Loucy (cell line): Measurements from ENCODE around the gene RPTOR.

Experiments
- H2AFZ ChIP-seq: fragments of 200-600 bp; sonication (generic); 2 replicates; pipeline ENCODE4 v1.6.0; 2016; ENCODE audit warnings: antibody characterized with exemption, mild to moderate bottlenecking, low read length, moderate library complexity
- H3F3A ChIP-seq: fragments of 200-600 bp; 2 replicates; pipeline ENCODE4 v1.6.0; 2016; ENCODE audit warnings: antibody characterized with exemption, low read depth, mild to moderate bottlenecking
- H3K27me3 ChIP-seq: fragments of 200-600 bp; sonication (generic); 2 replicates; pipeline ENCODE4 v1.6.1; 2014; ENCODE audit warnings: low read length, mild to moderate bottlenecking; ENCODE audit not compliant: insufficient read depth, poor library complexity, severe bottlenecking
- H3K36me3 ChIP-seq: fragments of 200-600 bp; sonication (generic); 2 replicates; pipeline ENCODE4 v1.6.1; 2016; ENCODE audit warnings: low read length; ENCODE audit not compliant: insufficient read depth
- H3K4me1 ChIP-seq: fragments of 200-600 bp; sonication (generic); 2 replicates; pipeline ENCODE4 v1.5.1; 2014; ENCODE audit warnings: low read length, mild to moderate bottlenecking; ENCODE audit not compliant: insufficient read depth, poor library complexity, severe bottlenecking
- H3K4me2 ChIP-seq: fragments of 200-600 bp; sonication (generic); 2 replicates; pipeline ENCODE4 v1.6.0; 2014; ENCODE audit warnings: antibody characterized with exemption, low read length, low read depth, mild to moderate bottlenecking; ENCODE audit not compliant: poor library complexity, severe bottlenecking
- H3K4me3 ChIP-seq: fragments of 200-600 bp; sonication (generic); 2 replicates; pipeline ENCODE4 v1.5.1; 2014; ENCODE audit warnings: low read length, mild to moderate bottlenecking, mixed read lengths; ENCODE audit not compliant: poor library complexity, severe bottlenecking
- H3K79me2 ChIP-seq: fragments of 200-600 bp; sonication (generic); 2 replicates; pipeline ENCODE4 v1.6.1; 2014; ENCODE audit warnings: low read length; ENCODE audit not compliant: insufficient read depth
- H3K9ac ChIP-seq: fragments of 200-600 bp; sonication (generic); 2 replicates; pipeline ENCODE4 v1.6.0; 2014; ENCODE audit warnings: mild to moderate bottlenecking, low read depth, low read length, moderate library complexity; ENCODE audit not compliant: poor library complexity, severe bottlenecking
- H3K9me2 ChIP-seq: fragments of 200-600 bp; sonication (generic); replicated peaks from 2 replicates; pipeline ENCODE4 v1.6.1; 2016; ENCODE audit warnings: low read depth, low read length, mixed read lengths
- H3K9me3 ChIP-seq: fragments of 200-600 bp; sonication (generic); 2 replicates; pipeline ENCODE4 v1.6.1; 2014; ENCODE audit warnings: mild to moderate bottlenecking, antibody characterized with exemption, low read length, low read depth; ENCODE audit not compliant: insufficient read depth
- H4K20me1 ChIP-seq: fragments of 200-600 bp; sonication (generic); 2 replicates; pipeline ENCODE4 v1.6.0; 2014; ENCODE audit warnings: antibody characterized with exemption, low read length, mild to moderate bottlenecking; ENCODE audit not compliant: insufficient read depth, poor library complexity, severe bottlenecking
- EZH2phosphoT487 ChIP-seq: fragments of 200-600 bp; IDR thresholded peaks from 2 replicates; pipeline ENCODE4 v1.6.1; 2018; ENCODE audit warnings: antibody characterized with exemption, mild to moderate bottlenecking, moderate library complexity, borderline replicate concordance
- TF ChIP-seq, protein P1 (sequence below): fragments of 200-600 bp; sonication (generic); conservative IDR thresholded peaks from 2 replicates; pipeline ENCODE4 v1.5.1; 2014; ENCODE audit warnings: mild to moderate bottlenecking, antibody characterized with exemption, low read length

Gene RPTOR

DNA sequence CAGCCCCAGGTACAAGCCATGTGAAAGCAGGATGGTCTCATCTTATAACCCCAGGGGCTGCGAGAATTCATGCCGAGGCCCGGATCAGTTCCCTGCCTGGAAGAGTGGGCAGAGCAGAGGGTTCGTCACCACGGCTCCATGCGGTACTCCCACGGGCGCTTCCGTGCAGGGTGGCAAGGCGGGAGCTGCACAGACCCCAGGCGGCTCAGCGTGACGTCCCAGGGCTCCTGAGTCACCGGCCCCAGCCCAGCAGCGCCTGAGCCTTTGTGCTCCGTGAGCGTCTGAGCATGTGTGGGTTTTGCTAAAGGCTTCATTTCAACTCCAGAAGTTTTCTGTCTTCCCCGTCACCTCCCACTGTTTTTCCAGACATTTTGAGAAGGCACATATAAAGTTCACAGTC is 375.8 kb downstream of the RPTOR start:
- H3F3A ChIP-seq, result no peaks in the 10 kb centered on the region
- H3K4me2 ChIP-seq, result no peak overlapping the region
- H4K20me1 ChIP-seq, result no peaks in the 10 kb centered on the region
- no peaks in the 10 kb centered on the region for H3K9me3 ChIP-seq
- H3K79me2 ChIP-seq, result no peaks in the 10 kb centered on the region
- no peaks in the 10 kb centered on the region for H3K9me2 ChIP-seq
- H3K27me3 ChIP-seq, result no peaks in the 10 kb centered on the region
- H3K4me1 ChIP-seq, result no peaks in the 10 kb centered on the region
- H2AFZ ChIP-seq, result no peak overlapping the region
- H3K36me3 ChIP-seq, result peaks cover 32% of the 10 kb centered on the region; the same call in 1 of the 2 replicates
- no peak overlapping the region for H3K4me3 ChIP-seq
- H3K9ac ChIP-seq, result no peak overlapping the region
- TF ChIP-seq EZH2phosphoT487, result no peak
- TF ChIP-seq, protein P1, sequence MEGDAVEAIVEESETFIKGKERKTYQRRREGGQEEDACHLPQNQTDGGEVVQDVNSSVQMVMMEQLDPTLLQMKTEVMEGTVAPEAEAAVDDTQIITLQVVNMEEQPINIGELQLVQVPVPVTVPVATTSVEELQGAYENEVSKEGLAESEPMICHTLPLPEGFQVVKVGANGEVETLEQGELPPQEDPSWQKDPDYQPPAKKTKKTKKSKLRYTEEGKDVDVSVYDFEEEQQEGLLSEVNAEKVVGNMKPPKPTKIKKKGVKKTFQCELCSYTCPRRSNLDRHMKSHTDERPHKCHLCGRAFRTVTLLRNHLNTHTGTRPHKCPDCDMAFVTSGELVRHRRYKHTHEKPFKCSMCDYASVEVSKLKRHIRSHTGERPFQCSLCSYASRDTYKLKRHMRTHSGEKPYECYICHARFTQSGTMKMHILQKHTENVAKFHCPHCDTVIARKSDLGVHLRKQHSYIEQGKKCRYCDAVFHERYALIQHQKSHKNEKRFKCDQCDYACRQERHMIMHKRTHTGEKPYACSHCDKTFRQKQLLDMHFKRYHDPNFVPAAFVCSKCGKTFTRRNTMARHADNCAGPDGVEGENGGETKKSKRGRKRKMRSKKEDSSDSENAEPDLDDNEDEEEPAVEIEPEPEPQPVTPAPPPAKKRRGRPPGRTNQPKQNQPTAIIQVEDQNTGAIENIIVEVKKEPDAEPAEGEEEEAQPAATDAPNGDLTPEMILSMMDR, result no peak

DNA sequence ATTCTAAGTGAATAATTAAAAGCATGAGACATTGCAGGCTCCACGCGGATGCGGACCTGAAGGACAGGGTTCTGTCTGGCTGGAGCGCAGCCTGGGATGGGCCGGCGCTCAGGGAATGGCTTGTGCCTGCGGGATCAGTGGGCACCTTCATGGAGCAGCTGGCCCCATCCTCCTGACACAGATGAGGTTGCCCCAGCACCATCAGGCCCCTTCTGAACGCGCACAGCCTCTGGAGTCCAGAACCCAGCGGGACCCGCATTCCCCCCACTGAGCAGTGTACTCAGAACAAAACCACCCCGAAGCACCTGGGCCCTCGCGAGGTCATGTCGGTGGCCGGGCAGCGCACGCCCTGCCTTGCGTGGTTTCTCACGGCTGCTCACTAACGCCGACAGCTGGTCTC is 376.5 kb downstream of the RPTOR start:
- Histone ChIP-seq H3K9me3 (no peaks in the 10 kb centered on the region), H3K4me1 (no peaks in the 10 kb centered on the region), H2AFZ (no peak overlapping the region), H3K4me3 (no peak overlapping the region), H3F3A (no peaks in the 10 kb centered on the region), H3K9me2 (no peaks in the 10 kb centered on the region), H3K36me3 (peaks cover 35% of the 10 kb centered on the region; the same call in 1 of the 2 replicates), H3K27me3 (no peaks in the 10 kb centered on the region), H3K9ac (no peak overlapping the region), H3K79me2 (no peaks in the 10 kb centered on the region), H4K20me1 (no peaks in the 10 kb centered on the region), H3K4me2 (no peak overlapping the region)
- TF ChIP-seq, protein P1, result no peak
- TF ChIP-seq EZH2phosphoT487, result no peak

DNA sequence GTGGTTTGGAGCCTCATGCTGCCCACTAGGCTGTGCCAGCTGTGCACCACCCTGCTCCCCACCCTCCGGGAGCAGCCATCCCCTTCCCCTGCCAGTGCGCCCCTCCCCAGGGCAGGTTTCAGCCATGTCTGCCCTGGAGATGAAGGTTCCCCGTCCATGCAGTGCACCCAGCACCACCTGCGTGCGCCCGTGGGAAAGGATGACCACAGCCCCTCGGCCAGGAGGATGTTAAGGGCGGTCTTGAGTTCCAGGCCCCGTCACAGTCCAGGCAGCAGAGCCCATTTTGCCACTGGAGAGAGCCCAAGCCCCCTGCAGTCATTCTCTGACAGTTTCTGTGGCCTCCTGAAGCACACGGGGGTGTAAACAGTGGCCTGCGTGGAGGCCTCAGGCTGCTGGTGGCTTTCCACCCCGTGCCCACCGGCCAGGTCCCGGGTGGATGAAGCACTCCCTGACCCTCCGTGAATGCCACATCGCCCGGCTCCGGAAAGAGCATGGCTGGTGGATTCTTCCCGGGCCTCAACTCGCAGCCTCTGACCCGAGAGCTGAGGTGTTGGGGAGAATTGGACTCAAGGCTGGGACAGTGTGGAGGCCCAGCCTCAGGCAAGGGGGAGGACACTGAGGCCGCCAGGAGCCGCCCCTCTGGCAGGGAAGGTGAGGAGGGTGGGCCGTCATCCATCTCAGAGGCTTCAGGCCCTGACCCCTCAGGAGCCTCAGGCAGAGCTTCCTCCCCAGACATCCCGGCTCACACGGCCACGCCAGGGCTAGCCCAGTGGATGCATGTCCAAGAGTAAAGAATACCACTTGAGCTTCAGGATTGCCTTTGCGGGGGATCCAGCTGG is 377.3 kb downstream of the RPTOR start:
- H3K9ac ChIP-seq, result no peak overlapping the region
- no peak overlapping the region for H3K4me2 ChIP-seq
- no peaks in the 10 kb centered on the region for H3K9me2 ChIP-seq
- no peaks in the 10 kb centered on the region for H4K20me1 ChIP-seq
- peaks cover 35% of the 10 kb centered on the region; the same call in 1 of the 2 replicates for H3K36me3 ChIP-seq
- no peaks in the 10 kb centered on the region for H3K27me3 ChIP-seq
- H3K9me3 ChIP-seq, result no peaks in the 10 kb centered on the region
- H3K4me3 ChIP-seq, result no peak overlapping the region
- no peaks in the 10 kb centered on the region for H3F3A ChIP-seq
- TF ChIP-seq, protein P1, result no peak
- no peak for TF ChIP-seq EZH2phosphoT487
- no peaks in the 10 kb centered on the region for H3K4me1 ChIP-seq
- no peaks in the 10 kb centered on the region for H3K79me2 ChIP-seq
- H2AFZ ChIP-seq, result no peak overlapping the region
